A673 (cell line): Measurements from ENCODE around the gene RAB27A. TPM values are rescaled to one million over a fixed set of nuclear protein-coding genes. Genes with fewer than 3 reads are reported as not detected.

ENCODE experiments used
- BruUV-seq: library from RNA; stranded (reverse); fragments of 400-500 nt; replicated peaks from 2 replicates; lab custom pipeline; 2021; lab: Mats Ljungman, UMichigan
- CTCF ChIA-PET: fragments of 300-600 bp; sonication (Branson Sonifier 250); formaldehyde crosslinking; loops from one replicate; lab custom pipeline; 2022; ENCODE audit warnings: antibody characterized with exemption; lab: Charles Lee
- POLR2A ChIA-PET: fragments of 300-600 bp; sonication (Branson Sonifier 250); formaldehyde crosslinking; loops from one replicate; lab custom pipeline; 2022; ENCODE audit warnings: antibody characterized with exemption; ENCODE audit not compliant: low non-redundant PET; lab: Charles Lee
- DNase-seq: peaks from one replicate; pipeline ENCODE4 v3.0.0-alpha.2; 2015; ENCODE audit warnings: low spot score
- H3K27ac ChIP-seq: fragments of 200-600 bp; sonication (generic); 2 replicates; pipeline ENCODE4 v1.5.1; 2016; ENCODE audit warnings: mixed run types, low read depth, mild to moderate bottlenecking, mixed read lengths, antibody characterized with exemption, low read length; ENCODE audit not compliant: poor library complexity, severe bottlenecking
- H3K27me3 ChIP-seq: fragments of 200-600 bp; sonication (generic); replicated peaks from 2 replicates; pipeline ENCODE4 v1.6.1; 2017; ENCODE audit warnings: mixed run types, low read depth, mild to moderate bottlenecking, mixed read lengths, antibody characterized with exemption, low read length; ENCODE audit not compliant: insufficient read depth, poor library complexity
- H3K36me3 ChIP-seq: fragments of 200-600 bp; sonication (generic); 2 replicates; pipeline ENCODE4 v1.6.1; 2016; ENCODE audit warnings: mixed run types, mild to moderate bottlenecking, mixed read lengths, antibody characterized with exemption, low read length; ENCODE audit not compliant: insufficient read depth, poor library complexity, severe bottlenecking
- H3K4me1 ChIP-seq: fragments of 200-600 bp; sonication (generic); 2 replicates; pipeline ENCODE4 v1.6.1; 2017; ENCODE audit warnings: mixed run types, mild to moderate bottlenecking, mixed read lengths, antibody characterized with exemption, low read length; ENCODE audit not compliant: insufficient read depth, poor library complexity, severe bottlenecking
- H3K4me3 ChIP-seq: fragments of 200-600 bp; sonication (generic); 2 replicates; pipeline ENCODE4 v1.5.1; 2016; ENCODE audit warnings: low read depth, mixed run types, mild to moderate bottlenecking, mixed read lengths, low read length; ENCODE audit not compliant: poor library complexity, severe bottlenecking
- H3K9me3 ChIP-seq: fragments of 200-600 bp; sonication (generic); 2 replicates; pipeline ENCODE4 v1.6.1; 2016; ENCODE audit warnings: mixed run types, low read depth, mild to moderate bottlenecking, mixed read lengths, antibody characterized with exemption, low read length; ENCODE audit not compliant: poor library complexity, severe bottlenecking
- EZH2 ChIP-seq: fragments of 200-600 bp; sonication (generic); IDR thresholded peaks from 2 replicates; pipeline ENCODE4 v1.6.1; 2017; ENCODE audit warnings: borderline replicate concordance, low read depth, mild to moderate bottlenecking, mixed read lengths, antibody characterized with exemption, low read length; ENCODE audit not compliant: poor library complexity, severe bottlenecking
- intact Hi-C: fragments of 100-400 bp; cut with micrococcal nuclease; formaldehyde crosslinking; loops from one replicate; pipeline ENCODE4 v1.10.0; 2022; ENCODE audit not compliant: unreplicated experiment
- total RNA-seq: library from RNA; stranded (reverse); gene quantifications from 2 replicates; pipeline ENCODE4 v1.2.3, GENCODE V29; 2021
- TF ChIP-seq, protein P1 (sequence below): fragments of 300-800, 200-600 bp; sonication (generic); conservative IDR thresholded peaks from 2 replicates; pipeline ENCODE4 v1.5.1; 2017; ENCODE audit warnings: low read depth, mild to moderate bottlenecking, antibody characterized with exemption, low read length, moderate library complexity, mixed read lengths

Gene RAB27A
- total RNA-seq, 1 experiment from 2014 or later: 1.8 TPM

- Histone ChIP-seq H3K4me1 (no peaks in the 10 kb centered on the region), H3K4me3 (no peak overlapping the region), H3K27ac (no peak overlapping the region), H3K9me3 (no peaks in the 10 kb centered on the region), H3K36me3 (no peaks in the 10 kb centered on the region), H3K27me3 (no peaks in the 10 kb centered on the region)
- no TSS peak for BruUV-seq
- TF ChIP-seq, protein P1, sequence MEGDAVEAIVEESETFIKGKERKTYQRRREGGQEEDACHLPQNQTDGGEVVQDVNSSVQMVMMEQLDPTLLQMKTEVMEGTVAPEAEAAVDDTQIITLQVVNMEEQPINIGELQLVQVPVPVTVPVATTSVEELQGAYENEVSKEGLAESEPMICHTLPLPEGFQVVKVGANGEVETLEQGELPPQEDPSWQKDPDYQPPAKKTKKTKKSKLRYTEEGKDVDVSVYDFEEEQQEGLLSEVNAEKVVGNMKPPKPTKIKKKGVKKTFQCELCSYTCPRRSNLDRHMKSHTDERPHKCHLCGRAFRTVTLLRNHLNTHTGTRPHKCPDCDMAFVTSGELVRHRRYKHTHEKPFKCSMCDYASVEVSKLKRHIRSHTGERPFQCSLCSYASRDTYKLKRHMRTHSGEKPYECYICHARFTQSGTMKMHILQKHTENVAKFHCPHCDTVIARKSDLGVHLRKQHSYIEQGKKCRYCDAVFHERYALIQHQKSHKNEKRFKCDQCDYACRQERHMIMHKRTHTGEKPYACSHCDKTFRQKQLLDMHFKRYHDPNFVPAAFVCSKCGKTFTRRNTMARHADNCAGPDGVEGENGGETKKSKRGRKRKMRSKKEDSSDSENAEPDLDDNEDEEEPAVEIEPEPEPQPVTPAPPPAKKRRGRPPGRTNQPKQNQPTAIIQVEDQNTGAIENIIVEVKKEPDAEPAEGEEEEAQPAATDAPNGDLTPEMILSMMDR: no peak
- no peak for TF ChIP-seq EZH2
- intact Hi-C loops: no loop called here
- POLR2A ChIA-PET: no interaction called here
- CTCF ChIA-PET: no interaction called here
- no peak for DNase-seq
These were observed 58.2 kb downstream of the RAB27A start for GRCh38 chr15:55231455-55231854.

- Histone ChIP-seq H3K27me3 (no peaks in the 10 kb centered on the region), H3K27ac (no peak overlapping the region), H3K36me3 (no peaks in the 10 kb centered on the region), H3K9me3 (no peaks in the 10 kb centered on the region), H3K4me1 (no peaks in the 10 kb centered on the region), H3K4me3 (no peak overlapping the region)
- no peak for TF ChIP-seq EZH2
- TF ChIP-seq, protein P1: no peak
- no peak for DNase-seq
- intact Hi-C loops: no loop called here
- BruUV-seq: no TSS peak
- ChIA-PET POLR2A (no interaction called here), CTCF (no interaction called here)
These were observed 58.7 kb downstream of the RAB27A start for GRCh38 chr15:55230953-55231352.

DNA sequence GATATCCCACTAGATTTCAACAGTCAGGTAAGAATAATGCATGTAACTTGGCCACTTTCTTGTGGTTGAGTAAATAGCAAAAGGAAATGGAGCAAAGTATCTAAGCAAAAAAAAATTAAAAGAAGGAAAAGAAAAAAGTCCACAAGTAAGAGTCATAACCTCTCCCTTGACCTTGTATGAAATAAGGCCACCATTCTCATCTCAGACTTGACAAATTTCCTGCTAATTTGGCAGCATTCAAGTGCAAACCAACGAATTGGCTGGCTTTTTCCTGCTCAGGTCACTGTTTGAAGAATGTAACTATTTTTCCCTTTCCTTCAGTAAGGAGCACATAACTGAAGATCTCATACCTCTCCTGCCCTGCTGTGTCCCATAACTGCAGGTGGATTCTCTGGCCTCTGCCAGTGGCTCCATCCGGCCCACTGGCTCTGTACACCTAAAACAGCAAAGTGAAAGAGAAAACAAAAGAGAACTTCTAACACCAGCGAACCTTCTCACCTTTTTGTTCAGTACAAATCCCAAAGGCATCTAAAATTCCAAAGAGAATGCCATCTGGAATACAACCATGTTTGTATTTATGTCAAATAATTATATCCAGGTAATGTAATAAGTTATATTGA, 59.5 kb downstream of the RAB27A start:
- ChIA-PET POLR2A (no interaction called here), CTCF (no interaction called here)
- Histone ChIP-seq H3K4me3 (no peak overlapping the region), H3K27me3 (no peaks in the 10 kb centered on the region), H3K4me1 (no peaks in the 10 kb centered on the region), H3K27ac (no peak overlapping the region), H3K9me3 (no peaks in the 10 kb centered on the region), H3K36me3 (no peaks in the 10 kb centered on the region)
- no peak for DNase-seq
- intact Hi-C loops: no loop called here
- BruUV-seq: no TSS peak
- no peak for TF ChIP-seq EZH2
- TF ChIP-seq, protein P1: no peak
